Effector CD4-positive, alpha-beta T cell (primary cell): ENCODE measurements around the gene RPUSD4.

Experiments used
- DNase-seq: peaks from one replicate; pipeline ENCODE4 v3.0.0-alpha.2; 2020

RPUSD4 gene

DNA sequence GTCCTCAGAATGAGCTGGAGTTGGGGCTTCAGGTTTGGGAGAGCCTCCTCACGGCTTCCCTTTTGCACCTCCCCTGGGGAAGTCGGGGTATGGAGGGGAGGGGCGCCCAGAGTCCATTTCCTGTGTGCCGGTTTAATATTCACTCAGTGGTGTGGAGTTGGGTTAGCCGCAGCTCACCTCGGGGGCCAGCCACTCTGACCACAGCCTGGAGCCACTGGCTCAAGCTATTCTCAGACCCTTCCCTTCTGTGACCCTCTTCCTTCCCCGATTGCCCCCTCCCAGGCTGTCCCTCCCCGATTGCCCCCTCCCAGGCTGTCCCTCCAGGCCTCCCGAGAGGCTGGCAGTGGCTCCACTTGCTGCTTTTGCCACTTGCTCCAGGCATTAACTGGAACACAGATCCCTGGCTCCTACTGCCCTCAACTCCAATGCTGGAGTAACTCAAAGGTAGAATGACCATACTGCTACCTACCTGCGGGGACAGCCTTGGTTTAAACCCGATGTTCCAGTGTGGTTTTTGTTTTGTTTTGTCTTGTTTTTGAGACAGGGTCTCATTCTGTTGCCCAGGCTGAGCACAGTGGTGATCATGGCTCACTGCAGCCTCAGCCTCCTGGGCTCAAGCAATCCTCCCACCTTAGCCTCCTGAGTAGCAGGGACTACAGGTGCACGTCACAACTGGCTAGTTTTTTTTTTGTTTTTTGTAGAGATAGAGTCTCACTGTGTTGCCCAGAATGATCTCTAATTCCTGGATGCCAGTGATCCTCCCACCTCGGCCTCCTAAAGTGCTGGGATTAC is 29.3 kb downstream of the RPUSD4 start:
- DNase-seq = no peak

DNA sequence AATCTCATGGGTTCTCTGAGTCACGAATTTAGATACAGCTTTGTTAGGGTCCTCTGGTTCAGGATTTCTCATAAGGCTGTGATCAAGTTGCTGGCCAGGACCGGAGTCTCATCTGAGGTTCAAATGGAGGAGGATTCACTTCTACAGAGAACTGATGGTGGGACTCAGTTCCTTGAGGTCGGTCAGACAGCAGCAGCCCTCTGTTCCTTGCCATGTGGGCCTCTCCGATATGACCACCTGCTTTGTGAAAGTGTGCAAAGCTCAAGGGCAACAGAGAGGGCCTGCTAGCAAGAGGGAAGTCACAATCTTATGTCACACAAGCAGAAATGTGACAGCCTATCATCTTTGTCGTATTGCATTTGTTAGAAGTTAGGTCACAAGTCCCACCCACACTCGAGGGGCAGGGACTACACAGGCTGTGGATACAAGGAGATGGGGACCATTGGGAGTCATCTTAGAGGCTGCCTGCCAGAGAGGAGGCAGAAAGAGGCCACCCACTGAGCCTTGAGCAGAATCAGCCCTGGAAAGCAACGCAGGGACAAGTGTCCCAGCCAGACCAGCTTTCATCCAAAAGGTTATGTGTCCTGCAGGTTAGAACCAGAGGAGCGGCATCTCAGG is 34.5 kb downstream of the RPUSD4 start:
- no peak for DNase-seq

GRCh38 chr11:126175393-126175792 is 36.1 kb downstream of the RPUSD4 start:
- no peak for DNase-seq

- DNase-seq = no peak
Measured at GRCh38 chr11:126174816-126175215, 36.6 kb downstream of the RPUSD4 start.

DNA sequence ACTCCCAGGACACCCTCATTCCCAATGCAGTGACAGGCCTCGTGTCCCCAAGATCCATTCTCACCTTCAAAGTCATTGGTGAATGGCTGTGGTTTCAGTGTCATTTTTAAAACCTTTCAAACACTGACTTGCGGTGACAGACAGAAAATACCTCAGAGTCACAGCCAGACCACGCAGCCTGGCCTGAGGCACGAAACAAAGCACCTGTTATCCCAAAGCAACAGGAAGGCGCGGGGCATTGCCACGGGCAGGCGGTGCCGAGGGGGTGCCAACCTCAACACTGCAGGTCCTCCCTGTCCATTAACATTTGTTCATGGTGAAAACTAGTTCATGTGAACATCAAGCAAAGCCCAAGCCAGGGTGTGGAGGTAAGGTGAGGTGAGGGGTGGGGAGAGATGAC is 38.2 kb downstream of the RPUSD4 start:
- DNase-seq = no peak

GRCh38 chr11:126172596-126173038 is 38.8 kb downstream of the RPUSD4 start:
- DNase-seq = no peak

DNA sequence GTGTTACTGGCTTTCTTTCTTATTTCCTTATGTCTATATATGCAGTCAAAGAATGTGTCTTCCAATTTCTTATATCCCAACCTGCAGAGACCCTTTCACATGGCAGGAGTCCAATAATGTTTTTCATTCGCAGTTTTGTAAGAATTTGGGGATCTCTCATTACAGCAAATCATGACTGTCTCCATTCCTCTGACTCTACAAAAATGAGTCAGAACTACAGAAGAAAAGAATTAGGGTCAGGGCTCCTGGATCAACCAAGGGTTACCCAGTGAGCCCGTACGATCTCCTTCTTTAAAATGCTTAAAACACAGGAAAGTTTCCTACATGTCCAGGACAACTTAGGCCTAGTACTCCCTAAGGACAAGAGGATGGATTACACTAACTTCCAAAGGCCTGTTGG is 42.2 kb downstream of the RPUSD4 start:
- no peak for DNase-seq

DNA sequence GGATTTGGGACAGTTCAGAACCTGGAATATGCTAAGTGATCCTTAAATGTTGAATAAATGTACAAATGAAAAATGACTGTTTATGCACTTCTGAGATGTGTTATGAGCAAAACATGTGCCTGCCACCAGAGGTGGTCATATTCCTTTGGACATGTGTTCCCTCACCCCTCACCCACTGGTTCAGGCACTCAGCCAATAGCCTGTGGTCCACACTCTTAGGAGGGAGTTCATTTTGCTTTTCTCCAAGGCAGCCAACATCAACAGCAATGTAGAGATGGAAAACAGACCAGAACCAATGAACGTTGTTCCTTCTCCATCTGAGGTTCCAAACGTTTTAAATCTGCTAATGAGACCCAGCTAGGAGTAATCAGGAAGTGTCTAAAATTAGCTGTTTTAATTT is 44.0 kb downstream of the RPUSD4 start:
- no peak for DNase-seq

GRCh38 chr11:126166413-126166812 is 45.0 kb downstream of the RPUSD4 start:
- no peak for DNase-seq

GRCh38 chr11:126165757-126166156 is 45.7 kb downstream of the RPUSD4 start:
- no peak for DNase-seq

- no peak for DNase-seq
Measured at GRCh38 chr11:126165311-126165720, 46.1 kb downstream of the RPUSD4 start.

- no peak for DNase-seq
Measured at GRCh38 chr11:126164781-126165180, 46.7 kb downstream of the RPUSD4 start.

GRCh38 chr11:126163779-126164178 is 47.7 kb downstream of the RPUSD4 start:
- DNase-seq = no peak

- DNase-seq = no peak
Measured at GRCh38 chr11:126163074-126163700, 48.3 kb downstream of the RPUSD4 start.

- DNase-seq = no peak
Measured at GRCh38 chr11:126162306-126163030, 49.0 kb downstream of the RPUSD4 start.

DNA sequence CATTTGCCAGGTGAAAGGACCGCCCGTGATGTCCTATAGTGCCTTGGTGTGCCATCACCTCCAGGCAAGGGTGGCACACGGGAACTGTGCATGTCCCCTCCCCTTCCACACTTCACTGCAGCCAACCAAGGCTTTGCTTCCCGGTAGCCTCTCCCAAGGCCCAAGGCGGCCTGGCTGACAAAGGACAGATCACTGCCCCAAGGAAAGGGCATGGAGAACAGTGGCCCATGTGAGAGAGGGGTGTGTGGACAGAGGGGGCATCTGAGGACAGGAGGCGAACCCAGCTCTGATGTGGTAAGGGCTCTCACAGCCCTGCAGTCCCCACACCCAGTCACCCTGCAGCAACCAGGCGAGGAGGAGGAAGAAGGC is 50.4 kb downstream of the RPUSD4 start:
- no peak for DNase-seq

DNA sequence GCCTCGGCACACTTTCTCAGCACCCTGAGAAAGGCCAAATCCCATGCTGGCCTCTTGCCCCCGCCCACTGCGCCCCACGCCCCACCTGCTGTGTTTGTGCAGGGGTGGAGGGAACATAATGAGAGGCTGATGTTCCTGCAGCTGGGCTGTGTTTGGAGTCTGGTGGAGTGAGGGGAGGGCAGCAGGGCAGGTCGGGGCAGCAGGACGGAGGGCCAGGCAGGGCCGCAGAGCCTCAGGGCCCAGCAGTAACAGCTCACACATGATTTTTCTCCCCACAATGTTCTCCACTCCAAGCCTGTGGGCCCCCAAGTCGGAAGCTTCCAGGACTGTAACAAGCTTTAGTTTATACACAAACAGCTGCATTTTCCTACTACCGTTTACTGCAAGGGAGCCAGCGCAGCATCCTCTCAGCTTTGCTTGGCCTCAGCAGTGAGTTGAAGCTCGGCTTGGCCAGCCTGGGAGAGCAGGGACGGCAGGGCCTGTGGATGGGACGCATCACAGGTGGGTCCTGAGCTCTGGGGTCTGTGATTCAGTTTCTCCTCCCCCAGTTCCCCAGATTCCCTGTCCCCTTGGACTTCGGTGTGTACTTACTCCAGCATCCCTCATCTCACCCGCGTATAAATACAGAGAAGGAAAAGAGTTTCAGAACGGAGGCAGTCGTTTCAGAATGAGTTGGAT is 51.0 kb downstream of the RPUSD4 start:
- DNase-seq = no peak

DNA sequence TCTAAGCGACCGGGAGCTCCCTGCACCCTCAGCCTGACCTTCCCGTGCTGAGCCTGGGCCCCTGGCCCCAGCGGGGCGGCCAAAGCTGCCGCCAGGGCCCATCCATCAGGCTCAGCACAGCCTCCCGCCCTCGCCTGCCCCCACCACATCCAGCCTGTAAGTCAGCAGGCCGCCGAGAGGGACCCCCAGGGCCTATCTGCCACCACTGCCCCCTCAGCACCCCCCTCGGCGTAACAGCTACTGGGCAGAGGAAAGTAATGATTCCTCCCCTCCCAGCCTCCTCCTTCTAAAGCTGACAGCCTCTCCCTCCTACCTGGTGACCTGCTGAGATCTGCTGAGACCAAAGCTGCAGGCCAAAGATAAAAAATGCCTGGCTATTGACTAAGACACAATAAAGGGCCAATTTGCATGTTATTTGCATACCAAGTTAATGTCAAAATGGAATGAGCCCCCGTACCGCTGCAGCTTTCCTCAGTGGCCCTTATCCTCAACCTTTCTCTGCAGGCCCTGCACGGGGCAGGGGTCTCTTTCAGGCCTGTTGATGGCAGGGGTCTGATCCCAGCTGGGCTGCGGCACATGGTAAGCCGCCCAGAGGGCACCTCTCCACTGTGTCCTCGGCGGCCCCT is 51.6 kb downstream of the RPUSD4 start:
- DNase-seq = no peak

- no peak for DNase-seq
Measured at GRCh38 chr11:126158054-126158791, 53.2 kb downstream of the RPUSD4 start.

DNA sequence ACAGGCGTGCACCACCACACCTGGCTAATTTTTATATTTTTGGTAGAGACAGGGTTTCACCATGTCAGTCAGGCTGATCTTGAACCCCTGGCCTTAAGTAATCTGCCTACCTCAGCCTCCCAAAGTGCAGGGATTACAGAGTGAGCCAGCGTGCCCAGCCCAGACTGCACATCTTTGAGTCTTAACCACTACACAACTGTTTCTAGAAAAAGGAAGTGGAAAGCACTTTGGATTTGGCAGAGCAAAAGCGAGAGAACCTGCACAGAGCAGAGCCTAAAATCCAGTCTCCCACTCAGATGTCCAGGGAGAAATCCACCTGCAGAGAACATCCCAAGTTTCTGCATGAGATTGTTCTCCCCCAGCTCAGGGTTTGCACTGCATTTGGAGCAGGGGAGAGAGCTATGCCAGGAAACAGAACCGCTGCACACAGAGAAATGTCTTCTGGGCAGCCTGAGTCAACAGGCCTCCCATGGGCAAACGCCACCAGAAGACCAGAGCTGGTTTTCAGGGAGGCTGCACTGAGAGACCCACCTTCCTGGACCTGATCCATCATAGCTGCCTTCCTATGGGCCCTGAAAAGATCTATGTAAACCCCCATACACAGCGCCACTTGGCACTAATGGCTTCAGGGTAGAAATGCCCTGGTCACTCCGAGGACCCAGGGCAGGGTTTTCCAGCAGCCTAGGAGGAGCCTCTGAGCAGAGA is 54.0 kb downstream of the RPUSD4 start:
- no peak for DNase-seq

DNA sequence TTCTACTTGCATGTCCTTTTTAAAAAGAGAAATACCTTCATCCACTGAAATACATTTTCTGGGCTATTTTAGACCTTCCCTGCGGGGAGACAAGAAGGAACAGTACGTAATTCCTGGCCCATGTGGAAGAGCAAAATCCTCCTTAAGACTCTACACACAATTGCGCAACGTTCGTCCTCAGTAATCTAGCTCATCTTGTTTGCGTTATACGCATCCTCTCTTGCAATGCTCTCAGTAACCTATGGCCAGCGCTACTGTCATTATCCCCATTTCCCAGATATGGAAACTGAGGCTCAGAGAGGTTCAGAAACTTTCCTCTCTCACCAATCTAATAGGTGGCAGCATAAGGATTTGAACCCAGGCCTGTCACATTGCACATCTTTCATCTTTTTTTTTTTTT is 54.6 kb downstream of the RPUSD4 start:
- DNase-seq = no peak
